A549 treated with Mapracorat at 1 μM for 4 hours (cell line): Measurements from ENCODE around the gene SLC2A8. TPM values are rescaled to one million over a fixed set of nuclear protein-coding genes. Genes with fewer than 3 reads are reported as not detected.

ENCODE experiments used
- total RNA-seq: library from RNA; stranded (reverse); fragments of 200-300 nt; extraction: Qiagen RNA extraction; gene quantifications from 5 replicates; pipeline ENCODE4 v1.2.3, GENCODE V29; 2022

Gene SLC2A8, protein sequence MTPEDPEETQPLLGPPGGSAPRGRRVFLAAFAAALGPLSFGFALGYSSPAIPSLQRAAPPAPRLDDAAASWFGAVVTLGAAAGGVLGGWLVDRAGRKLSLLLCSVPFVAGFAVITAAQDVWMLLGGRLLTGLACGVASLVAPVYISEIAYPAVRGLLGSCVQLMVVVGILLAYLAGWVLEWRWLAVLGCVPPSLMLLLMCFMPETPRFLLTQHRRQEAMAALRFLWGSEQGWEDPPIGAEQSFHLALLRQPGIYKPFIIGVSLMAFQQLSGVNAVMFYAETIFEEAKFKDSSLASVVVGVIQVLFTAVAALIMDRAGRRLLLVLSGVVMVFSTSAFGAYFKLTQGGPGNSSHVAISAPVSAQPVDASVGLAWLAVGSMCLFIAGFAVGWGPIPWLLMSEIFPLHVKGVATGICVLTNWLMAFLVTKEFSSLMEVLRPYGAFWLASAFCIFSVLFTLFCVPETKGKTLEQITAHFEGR
- 10.4 to 17.4 TPM (median 16.0 TPM) in 5 replicates for total RNA-seq

DNA sequence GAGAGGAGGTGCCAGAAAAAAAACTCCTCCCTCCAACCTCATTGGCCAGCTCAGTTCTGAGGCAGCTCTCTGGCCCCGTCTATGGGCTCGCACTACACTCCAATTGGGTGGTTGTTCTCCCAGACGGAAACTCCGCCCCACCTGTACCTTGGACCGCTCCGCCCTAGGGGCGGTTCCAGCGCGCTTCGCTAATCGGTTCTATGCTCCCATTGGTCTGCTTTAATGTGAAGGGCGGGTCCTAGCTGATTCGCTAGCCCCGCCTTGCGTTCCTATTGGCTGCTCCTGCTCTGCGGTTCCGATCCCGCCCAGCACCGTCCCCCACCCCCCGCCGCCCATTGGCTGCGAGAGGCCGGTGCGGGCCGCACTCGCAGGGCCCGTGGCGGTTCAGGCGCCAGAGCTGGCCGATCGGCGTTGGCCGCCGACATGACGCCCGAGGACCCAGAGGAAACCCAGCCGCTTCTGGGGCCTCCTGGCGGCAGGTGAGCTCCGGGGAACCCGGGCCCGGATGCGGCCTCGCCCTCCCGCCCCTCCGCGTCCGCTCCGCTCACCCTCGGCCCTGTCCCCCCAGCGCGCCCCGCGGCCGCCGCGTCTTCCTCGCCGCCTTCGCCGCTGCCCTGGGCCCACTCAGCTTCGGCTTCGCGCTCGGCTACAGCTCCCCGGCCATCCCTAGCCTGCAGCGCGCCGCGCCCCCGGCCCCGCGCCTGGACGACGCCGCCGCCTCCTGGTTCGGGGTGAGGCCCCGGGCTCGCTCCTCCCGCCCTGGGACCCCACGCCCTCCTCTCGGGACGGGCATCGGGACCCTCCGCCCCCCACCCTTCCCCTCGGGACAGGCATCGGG is at the start of gene SLC2A8:
Gene SLC2A8, plus strand, starts transcription at position 362 of the 838 bp plus-strand sequence. Its CDS starts 62 bp downstream, at position 424.

GRCh38 chr9:127423934-127424675 is 27.1 kb downstream of the SLC2A8 start, which contains the start of gene ZNF79:
ZNF79 (plus strand) TSS chr9:127424382; CDS start chr9:127424788, 406 bp downstream.

DNA sequence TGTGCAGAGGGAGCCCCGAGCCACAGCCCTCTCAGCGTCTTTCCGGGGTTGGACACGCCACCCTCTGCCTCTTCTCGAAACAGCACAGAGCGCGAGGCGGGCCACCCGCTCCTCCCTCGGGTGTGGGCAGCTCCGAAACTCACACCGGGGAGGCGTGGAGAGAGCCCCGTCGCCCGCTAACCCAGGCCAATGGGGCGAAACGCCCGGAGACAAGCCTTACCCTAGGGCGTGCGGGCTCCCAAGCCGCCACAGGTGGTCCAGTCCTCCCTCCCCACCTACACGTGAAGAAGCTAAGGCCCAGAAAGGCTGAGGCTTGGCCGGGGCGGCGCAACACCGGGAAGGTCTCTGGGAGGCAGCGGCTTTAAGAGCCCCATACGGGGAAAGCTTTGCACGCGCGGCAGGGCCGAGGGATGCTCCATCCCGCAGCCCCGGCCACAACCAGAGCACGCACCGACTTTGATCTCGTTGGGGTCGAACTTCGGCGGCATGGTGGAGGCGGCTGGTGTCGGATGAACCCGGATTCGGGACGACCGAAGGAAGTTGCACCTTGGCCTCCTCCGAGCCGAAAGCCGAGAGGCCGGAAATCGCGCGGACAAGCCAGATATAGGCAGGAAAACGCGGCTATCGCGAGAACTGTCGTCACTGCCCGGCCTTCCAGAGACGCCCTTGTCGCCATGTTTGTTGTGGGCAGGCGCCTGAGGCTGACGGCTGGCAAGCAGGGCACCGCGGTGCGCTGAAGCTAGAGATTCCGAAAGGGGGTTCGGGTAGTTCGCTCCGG is 54.0 kb downstream of the SLC2A8 start, which contains the start of the genes LRSAM1 and RPL12:
Gene LRSAM1, plus strand, starts transcription at position 681 of the 778 bp plus-strand sequence. CDS start 3,018 bp downstream, outside the sequence.
Gene RPL12, minus strand, starts transcription at position 577 of the 778 bp plus-strand sequence. Its CDS starts 89 bp downstream, at position 488.

Other genes starting within 250 kb of the SLC2A8 start
- 1.7 to 3.2 TPM (median 1.8 TPM) in 5 replicates for gene GARNL3, start 132.4 kb upstream of the SLC2A8 start, total RNA-seq
- gene ZNF79, start 27.2 kb downstream of the SLC2A8 start, total RNA-seq: 5.9 to 6.8 TPM (median 6.7 TPM) in 5 replicates
- 2,646 to 2,901 TPM (median 2,785 TPM) in 5 replicates for gene RPL12, start 54.2 kb downstream of the SLC2A8 start, total RNA-seq
- gene LRSAM1, start 54.3 kb downstream of the SLC2A8 start, total RNA-seq: 7.7 to 10.6 TPM (median 10.1 TPM) in 5 replicates
- 14.7 to 18.1 TPM (median 17.5 TPM) in 5 replicates for gene STXBP1, start 215.1 kb downstream of the SLC2A8 start, total RNA-seq